GM12878 (cell line): Measurements from ENCODE around the gene PPP2R5C. TPM values are rescaled to one million over a fixed set of nuclear protein-coding genes. Genes with fewer than 3 reads are reported as not detected.
"Not testable (repeated sequence)": the region's sequence is repeated elsewhere in the genome, so short reads cannot be mapped to it uniquely, and the experiment has no call there.

Experiments used
- ATAC-seq: fragments of 200-7000 bp; cut with Tn5 transposase; 3 replicates; pipeline ENCODE4 v1.9.1; 2020; ENCODE audit warnings: mild to moderate bottlenecking, moderate library complexity
- BruUV-seq: library from RNA; stranded (reverse); fragments of 400-500 nt; replicated peaks from 2 replicates; lab custom pipeline; 2021; lab: Mats Ljungman, UMichigan
- CTCF ChIA-PET: fragments of 300-600 bp; sonication (Branson Sonifier 250); formaldehyde crosslinking; extraction: SDS; loops from one replicate; lab custom pipeline; 2021; ENCODE audit warnings: inconsistent platforms; lab: Yijun Ruan, JAX
- POLR2A ChIA-PET: fragments of 350-600 bp; formaldehyde crosslinking; extraction: SDS; loops from one replicate; lab custom pipeline; 2021; ENCODE audit warnings: inconsistent platforms; lab: Charles Lee
- RAD21 ChIA-PET: fragments of 300-600 bp; sonication (Branson Sonifier 250); formaldehyde crosslinking; loops from one replicate; lab custom pipeline; 2023; ENCODE audit warnings: antibody characterized with exemption; ENCODE audit not compliant: unreplicated experiment; lab: Charles Lee
- SMC1A ChIA-PET: fragments of 300-600 bp; sonication (Branson Sonifier 250); formaldehyde crosslinking; loops from one replicate; lab custom pipeline; 2023; ENCODE audit not compliant: unreplicated experiment, uncharacterized antibody; lab: Charles Lee
- DNase-seq: peaks from one replicate; pipeline ENCODE4 v3.0.0-alpha.2; 2011; ENCODE audit warnings: low read depth, low spot score
- FAIRE-seq: peaks from 3 replicates; lab custom pipeline; 2011; peaks lifted over from hg19 to GRCh38; lab: Jason Lieb, UNC
- H2AFZ ChIP-seq: 2 replicates; pipeline ENCODE4 v1.6.0; 2011; ENCODE audit warnings: low read depth, low read length, control low read depth; ENCODE audit not compliant: control insufficient read depth
- H3K27ac ChIP-seq: 2 replicates; pipeline ENCODE4 v1.5.1; 2011; ENCODE audit warnings: control low read depth; ENCODE audit not compliant: control insufficient read depth, insufficient read depth
- H3K27me3 ChIP-seq, 2 experiments: replicated peaks in 1 of 2; 2 replicates each; pipeline versions ENCODE4 v1.6.0 to v1.6.1; 2011; ENCODE audit warnings: low read length in 1 of 2; ENCODE audit not compliant: control insufficient read depth in 2 of 2, insufficient read depth in 2 of 2
- H3K36me3 ChIP-seq, 2 experiments: 2 replicates each; pipeline ENCODE4 v1.5.1; 2011; ENCODE audit warnings: low read length in 1 of 2; ENCODE audit not compliant: control insufficient read depth in 2 of 2, insufficient read depth in 2 of 2
- H3K4me1 ChIP-seq: 2 replicates; pipeline ENCODE4 v1.6.1; 2011; ENCODE audit warnings: mild to moderate bottlenecking, low read length, moderate library complexity, mixed read lengths; ENCODE audit not compliant: control insufficient read depth, insufficient read depth
- H3K4me2 ChIP-seq: 2 replicates; pipeline ENCODE4 v1.6.0; 2011; ENCODE audit warnings: control low read depth; ENCODE audit not compliant: control insufficient read depth, insufficient read depth
- H3K4me3 ChIP-seq: fragments of 200-600 bp; sonication (generic); 2 replicates; pipeline ENCODE4 v1.5.1; 2016
- H3K79me2 ChIP-seq: 2 replicates; pipeline ENCODE4 v1.6.0; 2011; ENCODE audit warnings: low read length; ENCODE audit not compliant: control insufficient read depth, insufficient read depth
- H3K9ac ChIP-seq: 2 replicates; pipeline ENCODE4 v1.8.0; 2011; ENCODE audit warnings: low read length, control low read depth, mixed read lengths; ENCODE audit not compliant: control insufficient read depth, insufficient read depth
- H3K9me3 ChIP-seq: replicated peaks from 3 replicates; pipeline ENCODE4 v1.5.1; 2011; ENCODE audit warnings: mild to moderate bottlenecking, low read length; ENCODE audit not compliant: control insufficient read depth, insufficient read depth
- H4K20me1 ChIP-seq: 2 replicates; pipeline ENCODE4 v1.6.0; 2011; ENCODE audit not compliant: control insufficient read depth, insufficient read depth
- DPF2 ChIP-seq: fragments of 450-650 bp; IDR thresholded peaks from 2 replicates; pipeline ENCODE4 v1.6.1; 2017; ENCODE audit warnings: mild to moderate bottlenecking
- HDGF ChIP-seq: fragments of 450-650 bp; IDR thresholded peaks from 2 replicates; pipeline ENCODE4 v1.6.1; 2016; ENCODE audit warnings: antibody characterized with exemption
- NR2F1 ChIP-seq: fragments of 450-650 bp; conservative IDR thresholded peaks from 2 replicates; pipeline ENCODE4 v1.6.1; 2017; ENCODE audit warnings: mild to moderate bottlenecking
- WGBS: methylation state at CpG from one replicate; pipeline ENCODE4 v1.1.6; 2016; ENCODE audit warnings: low lambda C conversion rate; ENCODE audit not compliant: insufficient replicate concordance, insufficient coverage; ENCODE audit errors: missing lambda C conversion rate; 5-methylcytosine and 5-hydroxymethylcytosine counted together
- in situ Hi-C: fragments of 300-500 bp; cut with MboI; formaldehyde crosslinking; loops from 9 replicates; pipeline ENCODE4 v1.14.3; 2018; ENCODE audit warnings: mixed read lengths
- intact Hi-C: fragments of 100-400 bp; cut with micrococcal nuclease; formaldehyde crosslinking; loops from one replicate; pipeline ENCODE4 v1.14.2; 2022; ENCODE audit not compliant: unreplicated experiment
- polyA plus RNA-seq, 11 experiments: library from polyadenylated mRNA; depleted of rRNA in 4 of 11; unstranded in 6 of 11; stranded (reverse) in 5 of 11; fragments of >200 nt; fragmentation: Nextera tagmentation in 4 of 11; fragmentation: Illumina TruSeq in 1 of 11; extraction: Ambion mirVana in 4 of 11; extraction: Trizol in 1 of 11; gene quantifications; 1 replicate in 1 of 11; 2 replicates in 10 of 11; pipeline versions ENCODE4 v1.2.1 to v1.2.3, GENCODE V29; 2011 to 2016; ENCODE audit warnings: inconsistent platforms in 2 of 11, missing spikeins in 2 of 11, low read depth in 1 of 11
- total RNA-seq, 4 experiments: library from RNA; depleted of rRNA in 3 of 4; stranded (reverse); fragments of >200 nt in 3 of 4; fragmentation: Illumina TruSeq in 1 of 4; extraction: Trizol in 1 of 4; gene quantifications; 2 replicates each; pipeline versions ENCODE4 v1.2.1 to v1.2.3, GENCODE V29; 2013 to 2021
- TF ChIP-seq, protein P1 (sequence below): fragments of 450-650 bp; conservative IDR thresholded peaks from 2 replicates; pipeline ENCODE4 v1.6.1; 2017; ENCODE audit warnings: mild to moderate bottlenecking, moderate library complexity

Gene PPP2R5C
- total and polyA plus RNA-seq, 10 of the 15 experiments (the other 5 are each of a cell fraction or from before 2014, with no cell fraction given) = 106 to 199 (median 144) TPM

DNA sequence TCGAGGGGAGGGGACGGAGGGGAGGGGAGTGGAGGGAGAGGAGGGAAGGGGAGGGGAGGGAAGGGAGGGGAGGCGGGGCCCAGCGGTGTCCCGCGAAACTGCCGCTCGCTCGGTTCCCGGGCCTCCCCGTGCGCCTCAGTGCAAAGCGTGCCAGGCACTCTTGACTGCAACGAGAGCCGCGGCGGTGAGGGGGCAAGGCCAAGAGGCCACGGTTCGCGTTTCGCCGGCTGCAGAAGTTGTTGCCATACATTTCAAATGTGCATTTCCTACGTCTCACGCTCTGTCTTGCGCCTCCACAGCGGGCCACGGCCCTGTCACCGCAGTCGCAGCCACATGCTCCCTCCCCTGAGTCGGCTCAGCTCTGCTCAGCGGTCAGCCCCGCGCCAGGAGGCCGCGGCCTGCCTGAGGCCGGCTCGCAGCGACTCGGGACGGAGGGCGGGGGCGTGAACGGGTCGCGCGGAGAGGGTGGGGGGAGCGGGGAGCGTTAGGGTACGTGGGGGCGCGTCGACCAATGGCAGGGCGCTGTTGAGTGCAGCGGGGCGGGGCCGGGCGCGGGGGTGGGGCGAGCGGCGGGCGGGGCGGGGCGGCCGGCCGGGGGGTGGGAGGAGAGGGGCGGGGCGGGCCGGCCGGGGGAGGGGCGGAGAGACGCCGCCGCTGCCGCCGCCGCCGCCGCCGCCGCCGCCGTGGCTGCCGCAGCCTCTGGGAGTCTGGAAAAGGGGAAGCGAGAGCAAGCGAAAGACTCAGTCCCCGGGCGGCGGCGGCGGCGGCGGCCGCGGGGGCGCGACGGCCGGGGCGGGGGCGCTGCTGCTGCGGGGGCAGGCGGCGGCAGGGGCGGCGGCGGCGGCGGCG lies at the start of gene PPP2R5C (continued):
- TF ChIP-seq, protein P1, sequence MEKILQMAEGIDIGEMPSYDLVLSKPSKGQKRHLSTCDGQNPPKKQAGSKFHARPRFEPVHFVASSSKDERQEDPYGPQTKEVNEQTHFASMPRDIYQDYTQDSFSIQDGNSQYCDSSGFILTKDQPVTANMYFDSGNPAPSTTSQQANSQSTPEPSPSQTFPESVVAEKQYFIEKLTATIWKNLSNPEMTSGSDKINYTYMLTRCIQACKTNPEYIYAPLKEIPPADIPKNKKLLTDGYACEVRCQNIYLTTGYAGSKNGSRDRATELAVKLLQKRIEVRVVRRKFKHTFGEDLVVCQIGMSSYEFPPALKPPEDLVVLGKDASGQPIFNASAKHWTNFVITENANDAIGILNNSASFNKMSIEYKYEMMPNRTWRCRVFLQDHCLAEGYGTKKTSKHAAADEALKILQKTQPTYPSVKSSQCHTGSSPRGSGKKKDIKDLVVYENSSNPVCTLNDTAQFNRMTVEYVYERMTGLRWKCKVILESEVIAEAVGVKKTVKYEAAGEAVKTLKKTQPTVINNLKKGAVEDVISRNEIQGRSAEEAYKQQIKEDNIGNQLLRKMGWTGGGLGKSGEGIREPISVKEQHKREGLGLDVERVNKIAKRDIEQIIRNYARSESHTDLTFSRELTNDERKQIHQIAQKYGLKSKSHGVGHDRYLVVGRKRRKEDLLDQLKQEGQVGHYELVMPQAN = peak; percentile 81
- TF ChIP-seq DPF2 (peak; percentile 14; the same call in 1 of the 2 replicates), HDGF (peak; percentile 57; the same call in 1 of the 2 replicates), NR2F1 (0 out of 2 replicates have a peak, but pooled peaks have one; percentile 14)

- in situ Hi-C loops, H3K27ac ChIP-seq, BruUV-seq, CTCF ChIA-PET, H3K4me2 ChIP-seq, H4K20me1 ChIP-seq, DNase-seq, H3K4me1 ChIP-seq, H3K79me2 ChIP-seq, H3K27me3 ChIP-seq, ATAC-seq, SMC1A ChIA-PET, FAIRE-seq, H3K9ac ChIP-seq, intact Hi-C loops, H3K36me3 ChIP-seq, H3K4me3 ChIP-seq, H3K9me3 ChIP-seq, H2AFZ ChIP-seq: not testable (repeated sequence)
- ChIA-PET POLR2A (interaction anchor here (0.5 kb wide), 1 partner anchor 54 kb away, joined by 4 read pairs; no protein-coding TSS in a partner anchor), RAD21 (interaction anchor here (1.3 kb wide), 1 partner anchor 10 kb away, joined by 3 read pairs; no protein-coding TSS in a partner anchor)
- WGBS = no CpG with 5 or more reads among the region's 12 CpGs
Observed at GRCh38 chr14:101711857-101712233, 49.7 kb upstream of the PPP2R5C start.

- H3K79me2 ChIP-seq, POLR2A ChIA-PET, H3K27me3 ChIP-seq, intact Hi-C loops, RAD21 ChIA-PET, H3K4me2 ChIP-seq, CTCF ChIA-PET, H3K27ac ChIP-seq, FAIRE-seq, H4K20me1 ChIP-seq, ATAC-seq, SMC1A ChIA-PET, in situ Hi-C loops, H3K4me1 ChIP-seq, H2AFZ ChIP-seq, H3K9ac ChIP-seq, H3K36me3 ChIP-seq, H3K4me3 ChIP-seq, BruUV-seq, DNase-seq, H3K9me3 ChIP-seq: not testable (repeated sequence)
- no CpG with 5 or more reads among the region's 15 CpGs for WGBS
Observed at GRCh38 chr14:101712341-101712740, 49.2 kb upstream of the PPP2R5C start.

DNA sequence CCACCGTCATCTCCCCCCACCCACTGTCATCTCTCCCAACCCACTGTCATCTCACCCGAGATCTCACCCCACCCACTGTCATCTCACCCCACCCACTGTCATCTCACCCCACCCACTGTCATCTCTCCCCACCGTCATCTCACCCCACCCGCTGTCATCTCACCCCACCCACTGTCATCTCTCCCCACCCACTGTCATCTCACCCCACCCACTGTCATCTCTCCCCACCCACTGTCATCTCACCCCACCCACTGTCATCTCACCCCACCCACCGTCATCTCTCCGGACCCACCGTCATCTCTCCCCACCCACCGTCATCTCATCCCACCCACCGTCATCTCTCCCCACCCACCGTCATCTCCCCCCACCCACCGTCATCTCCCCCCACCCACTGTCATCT lies 48.4 kb upstream of the PPP2R5C start:
- H3K27ac ChIP-seq, H3K4me1 ChIP-seq, intact Hi-C loops, H3K27me3 ChIP-seq, SMC1A ChIA-PET, H3K9me3 ChIP-seq, BruUV-seq, H3K79me2 ChIP-seq, POLR2A ChIA-PET, H3K36me3 ChIP-seq, CTCF ChIA-PET, FAIRE-seq, H4K20me1 ChIP-seq, RAD21 ChIA-PET, DNase-seq, H3K4me3 ChIP-seq, H3K9ac ChIP-seq, H3K4me2 ChIP-seq, ATAC-seq, in situ Hi-C loops, H2AFZ ChIP-seq: not testable (repeated sequence)
- no CpG with 5 or more reads among the region's 11 CpGs for WGBS
